ENCODE measurements around the gene LIMK1. TPM values are rescaled to one million over a fixed set of nuclear protein-coding genes. Genes with fewer than 3 reads are reported as not detected.

The LIMK1 gene
- total and polyA plus RNA-seq, 2 donors (not counting 3 experiments of a cell fraction or from before 2014, with no cell fraction given), result 52.9 to 54.5 TPM

DNA sequence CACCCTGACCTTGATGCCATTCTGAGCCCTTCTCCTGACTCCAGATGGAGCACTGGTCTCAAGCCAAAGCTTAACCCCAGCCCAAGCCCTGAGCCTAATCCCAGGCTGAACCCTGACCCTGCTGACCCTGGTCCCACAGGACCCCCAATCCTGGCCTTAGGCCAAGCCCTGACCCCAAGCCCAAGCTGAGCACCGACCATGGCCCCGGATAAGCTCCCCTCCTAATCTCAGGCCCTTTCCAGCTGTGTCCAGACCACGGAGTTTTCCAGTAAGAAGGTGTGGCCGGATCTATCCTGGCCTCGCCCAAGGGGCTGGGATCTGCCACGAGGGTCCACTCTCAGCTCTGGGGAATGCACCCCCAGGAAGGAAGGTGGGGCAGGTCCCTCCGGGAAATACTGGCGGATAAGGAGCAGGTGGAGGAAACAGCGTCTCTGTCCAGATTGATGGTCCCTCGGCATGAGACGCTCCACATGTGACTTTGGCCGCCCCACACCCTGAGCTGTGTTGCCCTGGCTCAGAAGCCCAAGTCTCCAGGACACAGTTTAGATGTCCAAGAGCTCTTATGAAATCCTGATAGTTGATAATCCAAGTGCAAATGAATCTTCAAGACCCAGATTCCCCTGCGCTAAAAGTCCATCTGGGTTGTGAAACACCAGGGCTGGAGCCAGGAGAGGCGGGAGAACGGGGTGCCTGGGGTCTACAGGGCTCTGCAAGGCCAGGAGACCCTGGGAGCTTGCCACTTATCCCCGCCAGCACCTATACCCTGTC is 45.2 kb upstream of the LIMK1 start:
- dilution Hi-C loops (cut with MboI; ENCODE audit: extremely low pct_ligation_motif_present, low sequenced_read_pairs) (no loop called here), intact Hi-C loops (cut with micrococcal nuclease) (no loop called here)
- Histone ChIP-seq H3K9me3 (replicated peaks; ENCODE audit: control insufficient read depth, insufficient read depth, low read length) (no peaks in the 10 kb centered on the region), H3K4me1 (ENCODE audit: control insufficient read depth, extremely low read depth, insufficient read depth, low read length) (no peaks in the 10 kb centered on the region), H4K20me1 (replicated peaks; ENCODE audit: control insufficient read depth, extremely low read depth, insufficient read depth, low read length) (no peaks in the 10 kb centered on the region), H3K79me2 (ENCODE audit: control insufficient read depth, insufficient read depth, low read length) (no peaks in the 10 kb centered on the region), H3K9me1 (replicated peaks; ENCODE audit: control insufficient read depth, extremely low read depth, insufficient read depth, low read length) (no peaks in the 10 kb centered on the region), H3K4me3 (replicated peaks in 1 of 3; ENCODE audit: insufficient read depth in 1 of 3, low read depth in 1 of 3, low read length in 3 of 3) (no peak overlapping the region), H3K4me2 (ENCODE audit: insufficient read depth, low read length) (no peak overlapping the region), H3K9ac (replicated peaks; ENCODE audit: extremely low read depth, insufficient read depth, low read length) (no peak overlapping the region), H3K27ac (ENCODE audit: insufficient read depth, low read depth, low read length) (no peak overlapping the region), H3K36me3 (ENCODE audit: control insufficient read depth in 2 of 2, extremely low read depth in 1 of 2, insufficient read depth in 2 of 2, low read length in 2 of 2) (no peaks in the 10 kb centered on the region), H2AFZ (ENCODE audit: low read depth, low read length) (no peak overlapping the region), H3K27me3 (ENCODE audit: control insufficient read depth in 2 of 2, insufficient read depth in 2 of 2, low read length in 2 of 2) (peaks cover 0 to 2% of the 10 kb centered on the region in 2 experiments)
- FAIRE-seq (no peak), DNase-seq (ENCODE audit: low read depth, low spot score) (no peak)
- CTCF ChIA-PET, result interaction anchor here (1.0 to 6.2 kb wide), 2 partner anchors 9 to 12 kb away, joined by 5 to 74 read pairs; no protein-coding TSS in a partner anchor
- BruUV-seq (replicated peaks), result no TSS peak
- no peak for TF ChIP-seq POLR2A (IDR thresholded peaks at IDR 0.05; ENCODE audit: low read depth, low read length)
- TF ChIP-seq MYC (IDR thresholded peaks at IDR 0.05; ENCODE audit: low read depth, low read length), result no peak
- no peak for TF ChIP-seq JUN (IDR thresholded peaks at IDR 0.05; ENCODE audit: borderline replicate concordance, insufficient read depth, insufficient read length, low read depth)
- TF ChIP-seq, protein P1, sequence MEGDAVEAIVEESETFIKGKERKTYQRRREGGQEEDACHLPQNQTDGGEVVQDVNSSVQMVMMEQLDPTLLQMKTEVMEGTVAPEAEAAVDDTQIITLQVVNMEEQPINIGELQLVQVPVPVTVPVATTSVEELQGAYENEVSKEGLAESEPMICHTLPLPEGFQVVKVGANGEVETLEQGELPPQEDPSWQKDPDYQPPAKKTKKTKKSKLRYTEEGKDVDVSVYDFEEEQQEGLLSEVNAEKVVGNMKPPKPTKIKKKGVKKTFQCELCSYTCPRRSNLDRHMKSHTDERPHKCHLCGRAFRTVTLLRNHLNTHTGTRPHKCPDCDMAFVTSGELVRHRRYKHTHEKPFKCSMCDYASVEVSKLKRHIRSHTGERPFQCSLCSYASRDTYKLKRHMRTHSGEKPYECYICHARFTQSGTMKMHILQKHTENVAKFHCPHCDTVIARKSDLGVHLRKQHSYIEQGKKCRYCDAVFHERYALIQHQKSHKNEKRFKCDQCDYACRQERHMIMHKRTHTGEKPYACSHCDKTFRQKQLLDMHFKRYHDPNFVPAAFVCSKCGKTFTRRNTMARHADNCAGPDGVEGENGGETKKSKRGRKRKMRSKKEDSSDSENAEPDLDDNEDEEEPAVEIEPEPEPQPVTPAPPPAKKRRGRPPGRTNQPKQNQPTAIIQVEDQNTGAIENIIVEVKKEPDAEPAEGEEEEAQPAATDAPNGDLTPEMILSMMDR (IDR thresholded peaks at IDR 0.05; ENCODE audit: extremely low read depth in 1 of 2, insufficient read depth in 1 of 2, low read depth in 1 of 2, low read length in 2 of 2), result no peak
- TF ChIP-seq FOS (IDR thresholded peaks at IDR 0.05; ENCODE audit: borderline replicate concordance, insufficient read depth, low read length), result no peak
- TF ChIP-seq GATA2 (IDR thresholded peaks at IDR 0.05; ENCODE audit: insufficient read depth, insufficient read length, low read depth, low read length), result no peak
- no peak for TF ChIP-seq POLR2AphosphoS5 (IDR thresholded peaks at IDR 0.05; ENCODE audit: insufficient read depth, low read depth, low read length)
- no peak for TF ChIP-seq EZH2 (IDR thresholded peaks at IDR 0.05; ENCODE audit: borderline replicate concordance, low read depth, low read length, severe bottlenecking)
- TF ChIP-seq, protein P2, sequence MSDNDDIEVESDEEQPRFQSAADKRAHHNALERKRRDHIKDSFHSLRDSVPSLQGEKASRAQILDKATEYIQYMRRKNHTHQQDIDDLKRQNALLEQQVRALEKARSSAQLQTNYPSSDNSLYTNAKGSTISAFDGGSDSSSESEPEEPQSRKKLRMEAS (IDR thresholded peaks at IDR 0.05; ENCODE audit: insufficient read depth, insufficient read length), result no peak
- POLR2A ChIA-PET, result no interaction called here
